ENCODE results near the gene GGA3.

GRCh38 chr17:75245011-75245410, 16.4 kb downstream of the GGA3 start:
- TF ChIP-seq EP300 (IDR thresholded peaks at IDR 0.05; ENCODE audit: borderline replicate concordance in 1 of 2, control insufficient read depth in 1 of 2, low read depth in 2 of 2, low read length in 2 of 2) (no peak), CTCF (IDR thresholded peaks at IDR 0.05 in 2 of 3, conservative IDR thresholded peaks at IDR 0.05 in 1 of 3; ENCODE audit: control insufficient read depth in 2 of 3, extremely low read depth in 1 of 3, insufficient read depth in 1 of 3, low read depth in 3 of 3, low read length in 3 of 3) (no peak), SRF (IDR thresholded peaks at IDR 0.05; ENCODE audit: low read depth in 2 of 2, low read length in 2 of 2) (no peak), USF2 (IDR thresholded peaks at IDR 0.05; ENCODE audit: borderline replicate concordance, low read depth, low read length) (no peak)

Measured in GM12878 (cell line).